Chondrocyte (in vitro differentiated cells): Measurements from ENCODE around the gene HCN2. TPM values are rescaled to one million over a fixed set of nuclear protein-coding genes. Genes with fewer than 3 reads are reported as not detected.

Experiments
- DNase-seq: peaks from one replicate; pipeline ENCODE4 v3.0.0; 2021; ENCODE audit warnings: mixed read lengths, low spot score
- H3K27ac Mint-ChIP-seq: one replicate; pipeline ENCODE4 v1.8.0; 2021; ENCODE audit warnings: mild to moderate bottlenecking, moderate library complexity, mixed read lengths; ENCODE audit not compliant: unreplicated experiment
- H3K27me3 Mint-ChIP-seq: 2 replicates; pipeline ENCODE4 v1.8.0; 2021; ENCODE audit warnings: low read depth, mixed read lengths
- H3K36me3 Mint-ChIP-seq: 2 replicates; pipeline ENCODE4 v1.8.0; 2021; ENCODE audit warnings: low read depth, mixed read lengths
- H3K4me1 Mint-ChIP-seq: 2 replicates; pipeline ENCODE4 v1.8.0; 2021; ENCODE audit warnings: low read depth, mild to moderate bottlenecking, mixed read lengths
- H3K4me3 Mint-ChIP-seq: one replicate; pipeline ENCODE4 v1.8.0; 2021; ENCODE audit warnings: mild to moderate bottlenecking, moderate library complexity, mixed read lengths; ENCODE audit not compliant: unreplicated experiment
- H3K9me3 Mint-ChIP-seq: 2 replicates; pipeline ENCODE4 v1.8.0; 2021; ENCODE audit warnings: low read depth, mixed read lengths
- total RNA-seq: library from RNA; stranded (reverse); gene quantifications from 3 replicates; pipeline ENCODE4 v1.2.1, GENCODE V29; 2021
- TF ChIP-seq, protein P1 (sequence below): fragments of 200-600 bp; sonication (generic); IDR thresholded peaks from 2 replicates; pipeline ENCODE4 v1.5.0; 2021; ENCODE audit warnings: antibody characterized with exemption, mild to moderate bottlenecking, moderate library complexity

Gene HCN2
- total RNA-seq, 1 donor from 2014 or later: 6.2 TPM

DNA sequence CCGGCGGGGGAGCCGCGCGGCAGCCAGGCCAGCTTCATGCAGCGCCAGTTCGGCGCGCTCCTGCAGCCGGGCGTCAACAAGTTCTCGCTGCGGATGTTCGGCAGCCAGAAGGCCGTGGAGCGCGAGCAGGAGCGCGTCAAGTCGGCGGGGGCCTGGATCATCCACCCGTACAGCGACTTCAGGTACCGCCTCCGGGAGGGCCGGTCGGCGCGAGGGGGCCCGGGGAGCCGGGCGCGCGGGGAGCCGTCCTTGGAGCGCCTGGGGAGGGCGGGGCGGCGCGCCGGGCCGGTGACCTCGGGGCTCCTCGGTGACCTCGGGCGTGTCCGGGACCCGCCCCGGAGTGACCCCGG is 690 bp downstream of the HCN2 start:
- Mint-ChIP-seq H3K9me3 (no peaks in the 10 kb centered on the region), H3K36me3 (no peaks in the 10 kb centered on the region), H3K27ac (no peak overlapping the region), H3K4me3 (peak overlapping the region; percentile 56), H3K4me1 (peaks cover 14% of the 10 kb centered on the region), H3K27me3 (peaks cover 16% of the 10 kb centered on the region)
- TF ChIP-seq, protein P1, sequence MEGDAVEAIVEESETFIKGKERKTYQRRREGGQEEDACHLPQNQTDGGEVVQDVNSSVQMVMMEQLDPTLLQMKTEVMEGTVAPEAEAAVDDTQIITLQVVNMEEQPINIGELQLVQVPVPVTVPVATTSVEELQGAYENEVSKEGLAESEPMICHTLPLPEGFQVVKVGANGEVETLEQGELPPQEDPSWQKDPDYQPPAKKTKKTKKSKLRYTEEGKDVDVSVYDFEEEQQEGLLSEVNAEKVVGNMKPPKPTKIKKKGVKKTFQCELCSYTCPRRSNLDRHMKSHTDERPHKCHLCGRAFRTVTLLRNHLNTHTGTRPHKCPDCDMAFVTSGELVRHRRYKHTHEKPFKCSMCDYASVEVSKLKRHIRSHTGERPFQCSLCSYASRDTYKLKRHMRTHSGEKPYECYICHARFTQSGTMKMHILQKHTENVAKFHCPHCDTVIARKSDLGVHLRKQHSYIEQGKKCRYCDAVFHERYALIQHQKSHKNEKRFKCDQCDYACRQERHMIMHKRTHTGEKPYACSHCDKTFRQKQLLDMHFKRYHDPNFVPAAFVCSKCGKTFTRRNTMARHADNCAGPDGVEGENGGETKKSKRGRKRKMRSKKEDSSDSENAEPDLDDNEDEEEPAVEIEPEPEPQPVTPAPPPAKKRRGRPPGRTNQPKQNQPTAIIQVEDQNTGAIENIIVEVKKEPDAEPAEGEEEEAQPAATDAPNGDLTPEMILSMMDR: no peak
- DNase-seq: no peak

DNA sequence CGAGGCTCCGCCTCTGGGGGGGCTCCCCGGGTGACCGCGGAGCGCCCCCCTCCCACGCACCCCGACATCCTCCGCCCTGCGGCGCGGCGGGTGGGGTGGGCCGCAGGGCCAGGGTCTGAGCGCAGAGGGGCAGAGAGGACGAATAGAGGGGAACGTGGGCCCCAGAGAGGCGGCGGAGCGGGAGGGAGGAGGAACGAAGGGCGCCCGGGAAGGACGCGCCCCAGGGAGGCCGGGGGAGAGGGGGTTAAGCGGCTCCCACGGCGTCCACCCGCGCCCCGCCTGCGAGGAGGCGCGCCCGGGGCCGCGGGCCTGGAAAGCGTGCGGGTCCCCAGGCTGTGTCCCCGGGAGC is 1.0 kb downstream of the HCN2 start:
- no peak for DNase-seq
- Mint-ChIP-seq H3K4me3 (no peak overlapping the region), H3K36me3 (no peaks in the 10 kb centered on the region), H3K27ac (no peak overlapping the region), H3K9me3 (no peaks in the 10 kb centered on the region), H3K27me3 (peaks cover 16% of the 10 kb centered on the region), H3K4me1 (peaks cover 14% of the 10 kb centered on the region)
- TF ChIP-seq, protein P1: no peak

DNA sequence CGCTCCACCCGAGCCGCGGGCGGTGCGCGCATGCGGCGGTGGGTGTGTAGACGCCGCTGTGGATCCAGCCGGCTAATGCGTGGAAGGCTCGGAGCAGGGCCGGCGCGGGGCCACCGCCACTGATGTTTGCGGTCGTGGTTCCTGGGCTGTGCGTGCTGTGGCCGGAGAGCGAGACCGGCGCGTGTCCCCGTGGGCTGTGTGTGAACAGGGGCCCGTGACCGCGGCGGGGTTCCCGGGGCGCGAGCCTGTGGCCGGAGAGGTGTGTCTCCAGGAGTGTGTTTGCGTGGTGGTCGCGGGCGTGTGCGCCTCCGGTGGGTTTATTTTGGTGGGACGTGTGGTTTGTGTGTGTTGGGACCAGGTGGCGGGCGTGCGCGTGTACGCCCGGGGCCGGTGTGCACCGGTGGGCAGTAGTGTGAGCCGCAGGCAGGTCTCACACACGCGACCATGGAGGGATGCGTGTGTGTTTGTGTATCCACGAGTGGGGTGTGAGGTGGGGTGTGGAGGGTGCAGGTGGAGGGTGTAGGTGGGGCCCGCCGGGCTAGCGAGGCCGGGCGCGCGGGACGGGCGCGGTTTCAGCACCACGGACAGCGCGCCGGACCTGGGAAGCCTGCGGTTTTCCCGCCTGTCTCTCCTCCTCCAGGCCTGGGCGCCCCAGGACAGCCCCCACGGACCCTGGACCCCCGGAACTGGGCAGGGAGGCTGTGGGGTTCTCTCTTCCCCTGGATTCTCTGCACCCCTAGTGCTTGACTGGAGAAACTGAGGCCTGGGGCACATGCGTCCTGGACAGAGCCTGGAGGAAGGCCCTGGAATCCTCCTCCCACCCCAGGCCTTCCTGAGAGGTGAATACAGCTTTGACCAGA is 1.6 kb downstream of the HCN2 start:
- no peak for DNase-seq
- no peaks in the 10 kb centered on the region for H3K36me3 Mint-ChIP-seq
- TF ChIP-seq, protein P1: no peak
- peak overlapping the region; percentile 53 for H3K4me3 Mint-ChIP-seq
- H3K9me3 Mint-ChIP-seq: no peaks in the 10 kb centered on the region
- peaks cover 14% of the 10 kb centered on the region for H3K4me1 Mint-ChIP-seq
- H3K27ac Mint-ChIP-seq: no peak overlapping the region
- peaks cover 16% of the 10 kb centered on the region for H3K27me3 Mint-ChIP-seq

DNA sequence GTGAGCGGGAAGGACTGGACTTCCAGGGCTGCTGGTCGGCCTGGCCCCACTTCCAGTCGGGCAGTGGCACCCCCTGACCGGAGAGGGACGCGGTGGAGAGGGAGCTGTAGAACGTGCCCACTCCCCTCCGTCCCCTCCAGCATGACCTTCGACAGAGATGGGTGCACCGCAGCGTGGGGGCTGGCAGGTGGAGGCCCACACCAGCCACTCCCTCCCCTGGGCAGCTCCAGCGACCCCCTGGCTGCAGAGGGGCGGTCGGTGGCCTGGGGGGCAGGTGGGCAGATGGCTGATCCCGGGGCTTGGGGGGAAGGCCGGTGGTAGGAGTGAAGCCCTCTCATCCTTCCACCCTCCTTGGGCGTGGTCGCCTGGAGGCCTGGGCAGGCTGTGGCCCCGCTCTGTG is 2.4 kb downstream of the HCN2 start:
- Mint-ChIP-seq H3K4me3 (no peak overlapping the region), H3K4me1 (peaks cover 14% of the 10 kb centered on the region), H3K36me3 (no peaks in the 10 kb centered on the region), H3K27ac (no peak overlapping the region), H3K27me3 (peaks cover 16% of the 10 kb centered on the region), H3K9me3 (no peaks in the 10 kb centered on the region)
- no peak for DNase-seq
- TF ChIP-seq, protein P1: no peak

DNA sequence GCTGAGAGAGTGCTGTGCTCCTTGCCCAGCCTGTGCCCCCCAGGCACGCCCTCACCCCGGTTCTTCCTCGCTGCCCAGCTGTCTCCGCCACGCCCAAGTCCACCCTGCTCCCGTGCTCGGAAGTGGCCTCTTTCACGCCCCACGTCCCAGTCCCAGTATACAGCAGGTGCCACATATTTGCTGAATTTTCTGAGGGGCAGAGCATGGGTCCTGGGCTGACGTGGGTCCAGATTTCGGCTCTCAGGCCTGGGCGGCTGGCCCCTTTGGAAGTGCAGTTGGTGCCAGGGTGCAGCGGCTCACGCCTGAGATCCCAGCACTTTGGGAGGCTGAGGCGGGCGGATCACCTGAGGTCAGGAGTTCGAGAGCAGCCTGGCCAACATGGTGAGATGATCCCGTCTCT is 3.4 kb downstream of the HCN2 start:
- Mint-ChIP-seq H3K36me3 (no peaks in the 10 kb centered on the region), H3K4me3 (no peak overlapping the region), H3K27me3 (peaks cover 16% of the 10 kb centered on the region), H3K4me1 (peaks cover 12% of the 10 kb centered on the region), H3K27ac (no peak overlapping the region), H3K9me3 (no peaks in the 10 kb centered on the region)
- TF ChIP-seq, protein P1: no peak
- no peak for DNase-seq
